PC-9 (cell line): ENCODE data around the gene FBXW7. TPM values are rescaled to one million over a fixed set of nuclear protein-coding genes. Genes with fewer than 3 reads are reported as not detected.

Experiments
- BruUV-seq: library from RNA; stranded (reverse); fragments of 400-500 nt; replicated peaks from 2 replicates; lab custom pipeline; 2021; lab: Mats Ljungman, UMichigan
- CTCF ChIA-PET: fragments of 300-600 bp; sonication (Branson Sonifier 250); formaldehyde crosslinking; loops from one replicate; lab custom pipeline; 2022; ENCODE audit warnings: antibody characterized with exemption; lab: Charles Lee
- POLR2A ChIA-PET: fragments of 300-600 bp; sonication (Branson Sonifier 250); formaldehyde crosslinking; loops from one replicate; lab custom pipeline; 2022; ENCODE audit warnings: antibody characterized with exemption; ENCODE audit not compliant: unreplicated experiment; lab: Charles Lee
- DNase-seq, 2 experiments: peaks; one replicate each; pipeline versions ENCODE4 v3.0.0 to v3.0.0-alpha.2; 2015 to 2022; ENCODE audit warnings: mixed read lengths in 1 of 2
- H2AFZ ChIP-seq: fragments of 200-600 bp; sonication (generic); 2 replicates; pipeline ENCODE4 v1.8.1; 2017; ENCODE audit warnings: antibody characterized with exemption
- H3F3A ChIP-seq: fragments of 200-600 bp; sonication (generic); 2 replicates; pipeline ENCODE4 v1.8.1; 2017; ENCODE audit warnings: antibody characterized with exemption, mild to moderate bottlenecking, low read depth; ENCODE audit not compliant: insufficient read depth
- H3K27ac ChIP-seq: fragments of 200-600 bp; sonication (generic); 2 replicates; pipeline ENCODE4 v1.6.1; 2016; ENCODE audit warnings: mixed run types
- H3K27me3 ChIP-seq: fragments of 200-600 bp; sonication (generic); 2 replicates; pipeline ENCODE4 v1.6.1; 2016; ENCODE audit warnings: low read depth, mixed run types; ENCODE audit not compliant: insufficient read depth
- H3K36me3 ChIP-seq: fragments of 200-600 bp; sonication (generic); 2 replicates; pipeline ENCODE4 v1.6.1; 2016; ENCODE audit warnings: low read depth, mixed run types
- H3K4me1 ChIP-seq: fragments of 200-600 bp; sonication (generic); replicated peaks from 2 replicates; pipeline ENCODE4 v1.6.1; 2016; ENCODE audit warnings: mixed run types; ENCODE audit not compliant: insufficient read depth
- H3K4me2 ChIP-seq: fragments of 200-600 bp; sonication (generic); 2 replicates; pipeline ENCODE4 v1.6.1; 2017; ENCODE audit warnings: mixed run types
- H3K4me3 ChIP-seq: fragments of 200-600 bp; sonication (generic); 2 replicates; pipeline ENCODE4 v1.6.1; 2016; ENCODE audit warnings: mixed run types
- H3K79me2 ChIP-seq: fragments of 200-600 bp; sonication (generic); 2 replicates; pipeline ENCODE4 v1.6.1; 2017; ENCODE audit warnings: low read depth, mixed run types
- H3K9me2 ChIP-seq: fragments of 200-600 bp; sonication (generic); 2 replicates; pipeline ENCODE4 v1.8.1; 2017; ENCODE audit warnings: mild to moderate bottlenecking; ENCODE audit not compliant: insufficient read depth
- H3K9me3 ChIP-seq: fragments of 200-600 bp; sonication (generic); 2 replicates; pipeline ENCODE4 v1.8.1; 2016; ENCODE audit warnings: low read depth; ENCODE audit not compliant: insufficient read depth
- H4K20me1 ChIP-seq: fragments of 200-600 bp; sonication (generic); 2 replicates; pipeline ENCODE4 v1.8.1; 2017; ENCODE audit not compliant: insufficient read depth
- EZH2 ChIP-seq: fragments of 200-600 bp; sonication (generic); IDR thresholded peaks from 2 replicates; pipeline ENCODE4 v1.8.0; 2017; ENCODE audit warnings: antibody characterized with exemption, low read depth
- intact Hi-C: fragments of 100-400 bp; cut with micrococcal nuclease; formaldehyde crosslinking; loops from one replicate; pipeline ENCODE4 v1.10.0; 2022; ENCODE audit not compliant: unreplicated experiment
- total RNA-seq: library from RNA; stranded (reverse); gene quantifications from 2 replicates; pipeline ENCODE4 v1.2.3, GENCODE V29; 2021
- TF ChIP-seq, protein P1 (sequence below): fragments of 200-600 bp; sonication (generic); conservative IDR thresholded peaks from 2 replicates; pipeline ENCODE4 v1.6.1; 2017; ENCODE audit warnings: mixed run types, antibody characterized with exemption, mild to moderate bottlenecking, moderate library complexity

The FBXW7 gene
- total RNA-seq, 1 experiment from 2014 or later = 30.2 TPM

DNA sequence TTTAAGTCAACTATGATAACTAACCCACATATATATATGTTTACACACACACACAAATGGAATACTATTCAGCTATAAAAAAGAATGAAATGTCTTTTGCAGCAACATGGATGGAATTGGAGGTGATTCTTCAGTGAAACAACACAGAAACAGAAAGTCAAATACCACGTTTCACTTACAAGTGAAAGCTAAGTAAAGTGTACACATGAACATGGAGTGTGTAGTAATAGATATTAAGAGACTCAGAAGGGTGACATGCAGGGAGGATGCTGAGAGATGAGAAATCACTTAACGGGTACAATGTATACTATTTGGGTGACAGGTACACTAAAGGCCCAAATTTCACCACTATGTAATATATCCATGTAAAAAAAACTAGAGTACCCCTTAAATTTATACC lies 146.5 kb downstream of the FBXW7 start:
- Histone ChIP-seq H2AFZ (no peak overlapping the region), H3K4me2 (no peak overlapping the region), H3K79me2 (peaks cover 11% of the 10 kb centered on the region; the same call in 1 of the 2 replicates), H3K27me3 (no peaks in the 10 kb centered on the region), H3K9me3 (no peaks in the 10 kb centered on the region), H3K4me1 (no peaks in the 10 kb centered on the region), H3K36me3 (no peaks in the 10 kb centered on the region), H4K20me1 (peaks cover 10% of the 10 kb centered on the region), H3K27ac (no peak overlapping the region), H3K4me3 (no peak overlapping the region), H3F3A (0 out of 2 replicates have a peak, but pooled peaks cover 6% of the 10 kb centered on the region), H3K9me2 (no peaks in the 10 kb centered on the region)
- DNase-seq = no peak
- intact Hi-C loops = loop anchor here (5.0 to 10.0 kb wide), 3 partner anchors 342 to 1275 kb away; no protein-coding TSS in a partner anchor
- POLR2A ChIA-PET = no interaction called here
- CTCF ChIA-PET = no interaction called here
- BruUV-seq = no TSS peak
- TF ChIP-seq, protein P1, sequence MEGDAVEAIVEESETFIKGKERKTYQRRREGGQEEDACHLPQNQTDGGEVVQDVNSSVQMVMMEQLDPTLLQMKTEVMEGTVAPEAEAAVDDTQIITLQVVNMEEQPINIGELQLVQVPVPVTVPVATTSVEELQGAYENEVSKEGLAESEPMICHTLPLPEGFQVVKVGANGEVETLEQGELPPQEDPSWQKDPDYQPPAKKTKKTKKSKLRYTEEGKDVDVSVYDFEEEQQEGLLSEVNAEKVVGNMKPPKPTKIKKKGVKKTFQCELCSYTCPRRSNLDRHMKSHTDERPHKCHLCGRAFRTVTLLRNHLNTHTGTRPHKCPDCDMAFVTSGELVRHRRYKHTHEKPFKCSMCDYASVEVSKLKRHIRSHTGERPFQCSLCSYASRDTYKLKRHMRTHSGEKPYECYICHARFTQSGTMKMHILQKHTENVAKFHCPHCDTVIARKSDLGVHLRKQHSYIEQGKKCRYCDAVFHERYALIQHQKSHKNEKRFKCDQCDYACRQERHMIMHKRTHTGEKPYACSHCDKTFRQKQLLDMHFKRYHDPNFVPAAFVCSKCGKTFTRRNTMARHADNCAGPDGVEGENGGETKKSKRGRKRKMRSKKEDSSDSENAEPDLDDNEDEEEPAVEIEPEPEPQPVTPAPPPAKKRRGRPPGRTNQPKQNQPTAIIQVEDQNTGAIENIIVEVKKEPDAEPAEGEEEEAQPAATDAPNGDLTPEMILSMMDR = no peak
- no peak for TF ChIP-seq EZH2

DNA sequence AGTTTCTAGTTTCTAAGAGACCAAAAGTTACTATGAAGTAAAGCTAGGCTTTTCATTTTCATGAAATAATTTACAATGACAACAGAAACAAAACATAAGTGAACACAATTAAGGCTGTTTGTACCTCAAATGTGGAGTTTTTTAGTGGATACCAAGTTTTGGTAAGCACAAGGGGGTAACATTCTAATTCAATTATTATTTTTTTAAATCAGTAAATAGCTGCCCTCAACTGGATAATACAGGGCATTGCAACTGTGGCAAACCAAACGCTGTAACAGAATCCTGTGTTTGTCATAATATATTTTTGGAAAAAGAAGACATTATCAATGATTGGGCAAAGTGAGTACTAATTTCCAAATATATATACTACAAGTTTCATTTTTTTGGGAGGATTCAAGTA lies 150.3 kb downstream of the FBXW7 start:
- Histone ChIP-seq H2AFZ (no peak overlapping the region), H3K9me3 (no peaks in the 10 kb centered on the region), H4K20me1 (peaks cover 10% of the 10 kb centered on the region), H3K4me1 (no peaks in the 10 kb centered on the region), H3F3A (0 out of 2 replicates have a peak, but pooled peaks cover 6% of the 10 kb centered on the region), H3K27ac (no peak overlapping the region), H3K79me2 (peaks cover 8% of the 10 kb centered on the region; the same call in 1 of the 2 replicates), H3K27me3 (no peaks in the 10 kb centered on the region), H3K36me3 (no peaks in the 10 kb centered on the region), H3K4me2 (no peak overlapping the region), H3K4me3 (no peak overlapping the region), H3K9me2 (no peaks in the 10 kb centered on the region)
- ChIA-PET CTCF (interaction anchor here (1.1 kb wide), 1 partner anchor 1268 kb away, joined by 4 read pairs; no protein-coding TSS in a partner anchor), POLR2A (interaction anchor here (0.6 kb wide), 1 partner anchor 27 kb away, joined by 3 read pairs; no protein-coding TSS in a partner anchor)
- BruUV-seq = no TSS peak
- no peak for DNase-seq
- intact Hi-C loops = loop anchor here (5.0 to 10.0 kb wide), 3 partner anchors 338 to 1271 kb away; no protein-coding TSS in a partner anchor
- TF ChIP-seq, protein P1 = peak; percentile 66; the same call in 1 of the 2 replicates
- TF ChIP-seq EZH2 = no peak

DNA sequence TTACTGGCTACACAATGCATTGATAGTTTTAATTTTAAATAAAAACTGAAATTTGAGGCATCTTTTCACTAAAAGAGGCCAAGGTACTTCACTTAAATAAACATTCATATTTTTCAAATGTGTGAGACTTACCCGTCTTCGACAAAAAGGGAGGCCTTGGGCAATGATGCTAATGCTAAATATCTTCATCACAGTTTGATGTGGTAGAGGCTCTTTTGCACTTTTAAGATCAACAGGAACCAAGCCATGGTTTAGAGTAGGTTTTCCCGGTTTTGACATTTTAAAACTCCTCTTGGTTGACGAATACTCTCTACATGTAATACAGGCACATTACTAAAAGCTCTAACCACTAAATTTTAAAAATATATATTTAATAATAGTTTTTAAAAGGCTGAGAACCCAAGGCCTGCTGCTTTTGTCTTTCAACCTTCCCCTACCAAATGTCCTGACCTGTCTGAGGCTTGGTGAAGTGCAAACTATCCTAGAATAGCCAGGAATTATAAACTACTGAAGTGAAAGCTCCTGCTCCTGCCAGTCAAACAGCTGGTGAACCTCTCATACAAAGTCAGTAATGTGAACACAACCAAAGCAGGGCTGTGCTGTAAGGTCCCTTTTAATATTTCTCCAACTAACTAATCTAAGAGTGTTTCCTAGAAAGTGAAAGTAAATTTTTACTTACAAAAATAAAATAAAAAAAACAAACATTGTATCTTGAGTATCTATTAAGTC lies 153.7 kb downstream of the FBXW7 start:
- no peak overlapping the region for H2AFZ ChIP-seq
- no peak overlapping the region for H3K4me2 ChIP-seq
- peaks cover 8% of the 10 kb centered on the region; the same call in 1 of the 2 replicates for H3K79me2 ChIP-seq
- peaks cover 5% of the 10 kb centered on the region for H4K20me1 ChIP-seq
- intact Hi-C loops = loop anchor here (10.0 kb wide), 2 partner anchors 1017 to 1267 kb away; no protein-coding TSS in a partner anchor
- no peaks in the 10 kb centered on the region for H3K27me3 ChIP-seq
- no peaks in the 10 kb centered on the region for H3K4me1 ChIP-seq
- no peaks in the 10 kb centered on the region for H3K9me2 ChIP-seq
- no peaks in the 10 kb centered on the region for H3K36me3 ChIP-seq
- no peak overlapping the region for H3K27ac ChIP-seq
- ChIA-PET CTCF (no interaction called here), POLR2A (no interaction called here)
- no peak for DNase-seq
- TF ChIP-seq EZH2 = no peak
- TF ChIP-seq, protein P1 = no peak
- H3F3A ChIP-seq = 0 out of 2 replicates have a peak, but pooled peaks cover 6% of the 10 kb centered on the region
- BruUV-seq = no TSS peak
- no peak overlapping the region for H3K4me3 ChIP-seq
- no peaks in the 10 kb centered on the region for H3K9me3 ChIP-seq
